MCF 10A (cell line): ENCODE results near the gene CCDC28B. TPM values are rescaled to one million over a fixed set of nuclear protein-coding genes. Genes with fewer than 3 reads are reported as not detected.

Source experiments
- BruUV-seq: library from RNA; stranded (reverse); fragments of 400-500 nt; replicated peaks from 2 replicates; lab custom pipeline; 2021; lab: Mats Ljungman, UMichigan
- CTCF ChIA-PET: fragments of 300-600 bp; sonication (Branson Sonifier 250); formaldehyde crosslinking; extraction: SDS; loops from one replicate; lab custom pipeline; 2021; ENCODE audit warnings: antibody characterized with exemption, inconsistent platforms; lab: Yijun Ruan, JAX
- POLR2A ChIA-PET: fragments of 300-600, 350-650 bp; sonication (Branson Sonifier 250); formaldehyde crosslinking; extraction: SDS; loops from one replicate; lab custom pipeline; 2020; ENCODE audit warnings: antibody characterized with exemption, inconsistent platforms; lab: Yijun Ruan, JAX
- DNase-seq: peaks from one replicate; pipeline ENCODE4 v3.0.0-alpha.2; 2018; ENCODE audit not compliant: unreplicated experiment
- H3K27ac Mint-ChIP-seq: one replicate; pipeline ENCODE4 v1.8.0; 2022; ENCODE audit warnings: mild to moderate bottlenecking, low read depth, mixed read lengths; ENCODE audit not compliant: unreplicated experiment
- H3K27me3 Mint-ChIP-seq: one replicate; pipeline ENCODE4 v1.8.0; 2022; ENCODE audit warnings: mixed read lengths; ENCODE audit not compliant: insufficient read depth, unreplicated experiment
- H3K36me3 Mint-ChIP-seq: one replicate; pipeline ENCODE4 v1.8.0; 2022; ENCODE audit warnings: mild to moderate bottlenecking, moderate library complexity, mixed read lengths; ENCODE audit not compliant: insufficient read depth, unreplicated experiment
- H3K4me1 Mint-ChIP-seq: one replicate; pipeline ENCODE4 v1.8.0; 2022; ENCODE audit warnings: mixed read lengths; ENCODE audit not compliant: insufficient read depth, unreplicated experiment
- H3K4me3 Mint-ChIP-seq: one replicate; pipeline ENCODE4 v1.8.0; 2022; ENCODE audit warnings: mild to moderate bottlenecking, moderate library complexity, mixed read lengths; ENCODE audit not compliant: unreplicated experiment
- H3K9me3 Mint-ChIP-seq: one replicate; pipeline ENCODE4 v1.8.0; 2022; ENCODE audit warnings: mixed read lengths; ENCODE audit not compliant: unreplicated experiment
- intact Hi-C: fragments of 100-400 bp; cut with micrococcal nuclease; formaldehyde crosslinking; loops from 2 replicates; pipeline ENCODE4 v1.14.1; 2022
- total RNA-seq: library from RNA; stranded (reverse); gene quantifications from 2 replicates; pipeline ENCODE4 v1.2.3, GENCODE V29; 2022
- TF ChIP-seq, protein P1 (sequence below): fragments of 200-600 bp; IDR thresholded peaks from one replicate; pipeline ENCODE4 v1.8.0; 2022; ENCODE audit warnings: antibody characterized with exemption, mild to moderate bottlenecking; ENCODE audit not compliant: unreplicated experiment

CCDC28B gene
- total RNA-seq, 1 experiment from 2014 or later = 0.91 TPM

DNA sequence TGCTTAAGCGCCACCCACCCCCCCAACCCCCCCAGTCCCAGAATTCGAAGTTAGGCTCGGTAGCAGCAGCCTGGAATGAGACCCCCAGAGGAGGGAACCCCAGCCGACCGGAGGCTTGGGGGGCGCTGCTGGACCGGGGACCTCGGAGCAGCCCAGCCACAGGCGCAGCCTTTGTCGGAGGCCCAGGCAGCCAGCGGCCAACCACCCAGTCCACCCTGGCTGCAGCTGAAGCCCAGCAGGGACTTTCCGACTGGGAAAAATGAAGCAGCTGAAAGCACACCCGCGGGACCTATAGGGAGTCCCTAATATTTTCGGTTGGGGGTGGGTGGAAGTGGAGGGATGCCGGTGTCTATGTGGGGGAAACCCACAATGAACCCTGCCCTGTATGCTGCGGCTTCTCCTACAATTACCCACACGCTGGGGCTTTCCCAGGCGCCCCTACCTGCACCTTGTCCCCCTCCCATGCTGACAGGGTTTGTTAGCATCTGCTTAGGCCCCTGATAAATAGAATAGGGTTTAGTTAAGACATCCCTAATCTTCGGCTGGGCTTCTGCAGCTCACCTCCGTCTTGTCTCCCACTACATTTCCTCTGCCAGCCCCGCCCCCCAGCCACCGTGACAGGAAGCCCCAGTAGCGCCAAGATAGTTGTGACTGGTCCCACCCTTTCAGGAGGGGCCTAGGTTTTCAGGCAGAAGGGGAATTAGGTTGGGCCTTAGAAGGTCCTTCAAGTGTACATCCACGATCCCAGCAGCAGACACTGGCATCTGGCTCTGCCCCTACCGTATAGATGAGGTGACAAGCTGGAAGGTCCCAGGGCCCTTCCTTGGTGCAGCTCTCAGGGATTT, 838 bp downstream of the CCDC28B start:
- Mint-ChIP-seq H3K27ac (no peak overlapping the region), H3K27me3 (no peaks in the 10 kb centered on the region), H3K36me3 (peaks cover 31% of the 10 kb centered on the region), H3K4me3 (peak overlapping the region; percentile 71), H3K4me1 (peaks cover 18% of the 10 kb centered on the region), H3K9me3 (no peaks in the 10 kb centered on the region)
- intact Hi-C loops = no loop called here
- POLR2A ChIA-PET = interaction anchor here (0.7 to 1.2 kb wide), 5 partner anchors 8 to 434 kb away, joined by 3 to 4 read pairs (median 3); partner anchors contain the start of genes BSDC1 and DCDC2B
- CTCF ChIA-PET = interaction anchor here (0.6 to 1.5 kb wide), 2 partner anchors 14 to 1018 kb away, joined by 3 to 4 read pairs; no protein-coding TSS in a partner anchor
- DNase-seq = no peak
- BruUV-seq = no TSS peak
- TF ChIP-seq, protein P1, sequence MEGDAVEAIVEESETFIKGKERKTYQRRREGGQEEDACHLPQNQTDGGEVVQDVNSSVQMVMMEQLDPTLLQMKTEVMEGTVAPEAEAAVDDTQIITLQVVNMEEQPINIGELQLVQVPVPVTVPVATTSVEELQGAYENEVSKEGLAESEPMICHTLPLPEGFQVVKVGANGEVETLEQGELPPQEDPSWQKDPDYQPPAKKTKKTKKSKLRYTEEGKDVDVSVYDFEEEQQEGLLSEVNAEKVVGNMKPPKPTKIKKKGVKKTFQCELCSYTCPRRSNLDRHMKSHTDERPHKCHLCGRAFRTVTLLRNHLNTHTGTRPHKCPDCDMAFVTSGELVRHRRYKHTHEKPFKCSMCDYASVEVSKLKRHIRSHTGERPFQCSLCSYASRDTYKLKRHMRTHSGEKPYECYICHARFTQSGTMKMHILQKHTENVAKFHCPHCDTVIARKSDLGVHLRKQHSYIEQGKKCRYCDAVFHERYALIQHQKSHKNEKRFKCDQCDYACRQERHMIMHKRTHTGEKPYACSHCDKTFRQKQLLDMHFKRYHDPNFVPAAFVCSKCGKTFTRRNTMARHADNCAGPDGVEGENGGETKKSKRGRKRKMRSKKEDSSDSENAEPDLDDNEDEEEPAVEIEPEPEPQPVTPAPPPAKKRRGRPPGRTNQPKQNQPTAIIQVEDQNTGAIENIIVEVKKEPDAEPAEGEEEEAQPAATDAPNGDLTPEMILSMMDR = no peak

DNA sequence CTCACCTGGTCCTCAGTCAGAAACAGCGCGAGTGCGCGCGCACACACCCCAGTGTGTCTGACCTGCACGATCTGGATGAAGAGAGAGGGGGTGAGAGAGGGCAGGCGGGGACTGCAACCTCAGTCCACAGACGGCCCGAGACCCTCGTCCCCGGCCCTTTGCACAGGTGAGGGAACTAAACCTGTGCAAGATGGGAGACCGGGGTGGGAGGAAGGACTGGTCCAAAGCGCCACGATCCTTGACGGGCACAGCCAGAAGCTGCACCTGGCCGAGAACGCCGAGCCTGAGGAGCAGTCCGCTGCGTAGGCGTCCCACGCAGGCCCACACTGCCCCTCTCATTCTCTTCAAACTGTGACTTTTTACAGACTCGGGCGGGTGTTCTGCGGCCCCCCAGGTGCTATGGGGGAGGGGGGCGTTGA, 4.6 kb downstream of the CCDC28B start:
- Mint-ChIP-seq H3K4me3 (peak overlapping the region; percentile 78), H3K9me3 (no peaks in the 10 kb centered on the region), H3K27me3 (no peaks in the 10 kb centered on the region), H3K4me1 (peaks cover 20% of the 10 kb centered on the region), H3K36me3 (peaks cover 23% of the 10 kb centered on the region), H3K27ac (peak overlapping the region; percentile 95)
- ChIA-PET POLR2A (interaction anchor here (0.6 to 3.0 kb wide), 10 partner anchors 7 to 190 kb away, joined by 3 to 19 read pairs (median 5); partner anchors contain the start of gene KPNA6), CTCF (interaction anchor here (0.5 to 2.3 kb wide), 3 partner anchors 9 to 23 kb away, joined by 4 to 12 read pairs (median 5); no protein-coding TSS in a partner anchor)
- intact Hi-C loops = no loop called here
- no peak for DNase-seq
- TF ChIP-seq, protein P1 = no peak
- BruUV-seq = no TSS peak

DNA sequence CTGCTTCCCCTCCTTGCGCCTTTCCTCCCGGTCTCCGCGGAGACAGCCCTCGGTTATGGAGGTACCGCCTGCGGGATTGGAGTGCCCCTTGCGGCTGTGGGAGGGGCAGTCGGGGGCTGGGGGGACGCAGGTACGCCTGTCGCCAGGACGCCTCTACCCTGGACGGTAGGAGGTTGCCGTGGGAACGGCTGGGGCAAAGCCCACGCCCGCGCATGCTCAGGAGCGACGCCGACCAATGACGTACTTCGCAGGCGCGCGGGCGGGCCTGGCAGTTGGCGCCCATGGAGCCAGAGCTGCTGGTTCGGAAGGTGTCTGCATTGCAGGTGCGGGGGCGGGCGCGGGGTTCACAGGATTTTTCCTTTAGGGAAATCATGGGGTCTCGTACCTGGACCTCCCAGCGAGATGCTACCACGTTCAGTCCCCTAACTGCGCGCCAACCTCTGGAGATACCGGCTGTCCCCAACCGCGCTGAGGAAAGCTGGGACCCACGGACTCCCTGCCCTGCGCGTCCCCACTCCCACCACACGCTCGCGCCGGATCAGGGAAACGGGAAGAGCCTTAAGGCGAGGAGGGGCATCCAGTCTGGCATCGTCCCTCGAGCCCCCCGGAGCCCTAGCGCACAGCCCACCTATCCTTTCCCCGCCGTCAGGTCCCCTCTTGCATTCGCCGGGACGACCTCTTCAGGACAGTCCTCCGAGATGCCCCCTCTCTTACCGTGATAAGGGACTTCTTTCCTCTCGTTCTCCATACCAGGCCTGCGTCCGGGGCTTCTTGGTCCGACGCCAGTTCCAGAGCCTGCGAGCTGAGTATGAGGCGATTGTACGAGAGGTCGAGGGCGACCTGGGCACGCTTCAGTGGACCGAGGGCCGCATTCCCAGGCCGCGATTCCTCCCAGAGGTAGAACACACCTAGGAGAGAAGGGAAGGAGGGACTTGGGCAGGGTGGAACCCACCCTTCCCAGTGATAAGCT, 5.3 kb downstream of the CCDC28B start, which contains the start of gene IQCC:
TSS of gene IQCC (plus strand) at position 271 of the 970 bp plus-strand sequence. CDS start at position 282, 11 bp downstream.
- Mint-ChIP-seq H3K27me3 (no peaks in the 10 kb centered on the region), H3K36me3 (peaks cover 23% of the 10 kb centered on the region), H3K27ac (peak within 1 kb of the TSS; percentile 95), H3K4me3 (peak within 1 kb of the TSS; percentile 78), H3K9me3 (no peaks in the 10 kb centered on the region), H3K4me1 (peaks cover 15% of the 10 kb centered on the region)
- TF ChIP-seq, protein P1 = no peak
- intact Hi-C loops = no loop called here
- CTCF ChIA-PET = interaction anchor here (0.5 to 2.3 kb wide), 5 partner anchors 8 to 170 kb away, joined by 3 to 12 read pairs (median 4); no protein-coding TSS in a partner anchor
- DNase-seq = peak; percentile 83
- TSS peak; percentile 60 for BruUV-seq
- POLR2A ChIA-PET = interaction anchor here (0.6 to 3.0 kb wide), 18 partner anchors 8 to 191 kb away, joined by 3 to 19 read pairs (median 4); partner anchors contain the start of genes EIF3I, KPNA6, TMEM234 and TXLNA
